Measurements from ENCODE around the gene NTNG1.

NTNG1 gene

GRCh38 chr1:107467811-107468210, 327.0 kb downstream of the NTNG1 start:
- DNase-seq = no peak

- DNase-seq = no peak
These were observed 332.2 kb downstream of the NTNG1 start for GRCh38 chr1:107473065-107473464.

- no peak for DNase-seq
These were observed 334.2 kb downstream of the NTNG1 start for GRCh38 chr1:107474877-107475612.

GRCh38 chr1:107477233-107477632, 336.4 kb downstream of the NTNG1 start:
- DNase-seq = no peak

GRCh38 chr1:107479865-107480350, 339.1 kb downstream of the NTNG1 start:
- DNase-seq = no peak

GRCh38 chr1:107480548-107481415, 339.9 kb downstream of the NTNG1 start:
- DNase-seq = peak in 1 of 2 donors; percentile 10

GRCh38 chr1:107481756-107482384, 341.0 kb downstream of the NTNG1 start:
- DNase-seq = no peak

GRCh38 chr1:107483949-107484348, 343.1 kb downstream of the NTNG1 start:
- no peak for DNase-seq

- no peak for DNase-seq
These were observed 345.5 kb downstream of the NTNG1 start for GRCh38 chr1:107486349-107486748.

GRCh38 chr1:107487506-107487905, 346.7 kb downstream of the NTNG1 start:
- no peak for DNase-seq

- DNase-seq = no peak
These were observed 350.7 kb downstream of the NTNG1 start for GRCh38 chr1:107491582-107491981.

GRCh38 chr1:107493111-107493716, 352.4 kb downstream of the NTNG1 start:
- no peak for DNase-seq

- no peak for DNase-seq
These were observed 353.2 kb downstream of the NTNG1 start for GRCh38 chr1:107494061-107494460.

- no peak for DNase-seq
These were observed 355.2 kb downstream of the NTNG1 start for GRCh38 chr1:107496002-107496401.

- no peak for DNase-seq
These were observed 358.4 kb downstream of the NTNG1 start for GRCh38 chr1:107499139-107499744.

GRCh38 chr1:107501081-107501605, 360.3 kb downstream of the NTNG1 start:
- no peak for DNase-seq

GRCh38 chr1:107510347-107510746, 369.5 kb downstream of the NTNG1 start:
- DNase-seq = no peak

- no peak for DNase-seq
These were observed 372.0 kb downstream of the NTNG1 start for GRCh38 chr1:107512836-107513235.

GRCh38 chr1:107514841-107515240, 374.0 kb downstream of the NTNG1 start:
- DNase-seq = no peak

- no peak for DNase-seq
These were observed 374.9 kb downstream of the NTNG1 start for GRCh38 chr1:107515702-107516101.

GRCh38 chr1:107523061-107523460, 382.2 kb downstream of the NTNG1 start:
- DNase-seq = no peak

- DNase-seq = no peak
These were observed 382.9 kb downstream of the NTNG1 start for GRCh38 chr1:107523736-107524135.
